ENCODE results near the gene CREB1. TPM values are rescaled to one million over a fixed set of nuclear protein-coding genes. Genes with fewer than 3 reads are reported as not detected.

Gene CREB1
- 34.0 and 38.3 TPM in 2 replicates for polyA plus RNA-seq (2011; rRNA removed)
- polyA minus RNA-seq (2011; rRNA and poly(A)+ RNA removed) = 146 and 185 TPM in 2 replicates

DNA sequence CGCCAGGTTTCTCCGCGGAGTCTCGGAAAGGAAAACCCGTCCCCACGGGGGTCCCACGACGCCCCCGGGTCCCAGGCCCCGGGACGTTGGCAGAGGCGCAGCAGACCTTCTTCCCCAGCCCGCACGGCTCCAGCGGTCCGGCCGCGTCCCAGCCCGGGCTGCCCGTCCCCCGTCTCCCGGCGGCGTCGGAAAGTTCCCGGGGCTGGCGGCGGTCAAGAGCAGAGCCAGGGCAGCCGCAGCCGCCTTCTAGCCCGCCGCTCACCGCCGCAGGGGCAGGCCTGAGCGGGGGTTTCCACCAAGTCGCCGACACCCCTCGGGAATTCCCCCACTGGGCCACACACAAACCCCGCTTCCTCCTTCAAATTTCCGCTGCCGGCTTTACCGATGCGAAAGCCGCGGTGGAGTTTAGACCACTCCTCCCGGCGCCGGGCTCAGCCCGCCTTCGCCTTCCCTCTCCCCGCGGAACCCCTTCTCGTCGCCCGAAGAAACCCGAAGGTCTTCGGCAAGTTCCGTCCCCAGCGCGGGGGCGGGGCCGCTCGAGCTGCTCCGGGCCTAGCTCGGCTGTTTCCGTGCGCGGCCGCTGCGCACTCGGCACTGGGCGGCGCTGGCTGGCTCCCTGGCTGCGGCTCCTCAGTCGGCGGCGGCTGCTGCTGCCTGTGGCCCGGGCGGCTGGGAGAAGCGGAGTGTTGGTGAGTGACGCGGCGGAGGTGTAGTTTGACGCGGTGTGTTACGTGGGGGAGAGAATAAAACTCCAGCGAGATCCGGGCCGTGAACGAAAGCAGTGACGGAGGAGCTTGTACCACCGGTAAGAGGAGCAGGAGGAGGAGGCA, at the start of gene CREB1:
CREB1 (plus strand) TSS at position 633 of the 830 bp plus-strand sequence. CDS start 25,674 bp downstream, outside the sequence.
- Histone ChIP-seq H3K27ac (ENCODE audit: low read depth, low read length) (peak within 1 kb of the TSS; percentile 99), H3K9me3 (ENCODE audit: control insufficient read depth, insufficient read depth, low read length) (no peaks in the 10 kb centered on the region; the same call in 1 of the 2 replicates), H3K27me3 (ENCODE audit: control insufficient read depth, insufficient read depth, low read length) (no peaks in the 10 kb centered on the region), H3K4me3 (ENCODE audit: low read depth, low read length) (peak within 1 kb of the TSS; percentile 98)
- DNase-seq (ENCODE audit: low read depth, low spot score) = peak; percentile 97
- ChIA-PET CTCF (interaction anchor here (0.9 to 1.4 kb wide), 10 partner anchors 15 to 728 kb away, joined by 3 to 4 read pairs (median 3); partner anchors contain the start of gene METTL21A), POLR2A (interaction anchor here (0.6 to 2.1 kb wide), 34 partner anchors 12 to 1713 kb away, joined by 3 to 29 read pairs (median 4); partner anchors contain the start of genes CCNYL1, KLF7, METTL21A and PIKFYVE)
- TF ChIP-seq, protein P1, sequence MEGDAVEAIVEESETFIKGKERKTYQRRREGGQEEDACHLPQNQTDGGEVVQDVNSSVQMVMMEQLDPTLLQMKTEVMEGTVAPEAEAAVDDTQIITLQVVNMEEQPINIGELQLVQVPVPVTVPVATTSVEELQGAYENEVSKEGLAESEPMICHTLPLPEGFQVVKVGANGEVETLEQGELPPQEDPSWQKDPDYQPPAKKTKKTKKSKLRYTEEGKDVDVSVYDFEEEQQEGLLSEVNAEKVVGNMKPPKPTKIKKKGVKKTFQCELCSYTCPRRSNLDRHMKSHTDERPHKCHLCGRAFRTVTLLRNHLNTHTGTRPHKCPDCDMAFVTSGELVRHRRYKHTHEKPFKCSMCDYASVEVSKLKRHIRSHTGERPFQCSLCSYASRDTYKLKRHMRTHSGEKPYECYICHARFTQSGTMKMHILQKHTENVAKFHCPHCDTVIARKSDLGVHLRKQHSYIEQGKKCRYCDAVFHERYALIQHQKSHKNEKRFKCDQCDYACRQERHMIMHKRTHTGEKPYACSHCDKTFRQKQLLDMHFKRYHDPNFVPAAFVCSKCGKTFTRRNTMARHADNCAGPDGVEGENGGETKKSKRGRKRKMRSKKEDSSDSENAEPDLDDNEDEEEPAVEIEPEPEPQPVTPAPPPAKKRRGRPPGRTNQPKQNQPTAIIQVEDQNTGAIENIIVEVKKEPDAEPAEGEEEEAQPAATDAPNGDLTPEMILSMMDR (IDR thresholded peaks at IDR 0.05; ENCODE audit: low read depth, low read length) = no peak

DNA sequence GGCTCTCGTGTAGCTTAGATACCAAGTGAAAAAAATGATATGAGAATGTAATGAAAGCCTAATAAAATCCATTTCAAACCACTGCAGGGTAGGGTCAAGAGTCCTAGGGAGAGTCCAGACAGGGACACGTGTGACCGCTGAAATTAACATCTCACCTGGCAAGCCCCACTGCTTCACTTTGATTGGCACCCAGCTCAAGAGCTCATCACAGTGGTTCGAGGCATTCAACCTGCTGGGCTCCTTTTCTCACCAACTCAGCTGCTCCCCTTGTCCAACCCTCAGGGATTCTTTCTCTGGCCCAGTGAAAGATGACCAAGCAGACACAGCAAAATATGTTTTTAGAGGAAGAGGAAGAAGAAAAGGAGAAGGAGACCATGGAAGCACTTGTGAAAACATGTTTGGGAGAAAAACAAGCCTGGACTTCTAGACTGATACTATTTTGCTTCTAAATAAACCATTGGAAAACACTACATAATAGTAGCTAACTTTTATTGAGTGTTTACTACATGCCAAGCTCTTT, 49.2 kb upstream of the CREB1 start:
- Histone ChIP-seq H3K9me3 (ENCODE audit: control insufficient read depth, insufficient read depth, low read length) (no peaks in the 10 kb centered on the region), H3K27me3 (ENCODE audit: control insufficient read depth, insufficient read depth, low read length) (no peaks in the 10 kb centered on the region), H3K4me3 (ENCODE audit: low read depth, low read length) (no peak overlapping the region), H3K27ac (ENCODE audit: low read depth, low read length) (no peak overlapping the region)
- no peak for DNase-seq (ENCODE audit: low read depth, low spot score)
- ChIA-PET POLR2A (interaction anchor here (0.6 kb wide), 1 partner anchor 49 kb away, joined by 4 read pairs; the partner anchor contains the start of gene CREB1), CTCF (interaction anchor here (0.7 to 0.9 kb wide), 3 partner anchors 24 to 695 kb away, joined by 3 to 5 read pairs (median 3); no protein-coding TSS in a partner anchor)
- TF ChIP-seq, protein P1 (IDR thresholded peaks at IDR 0.05; ENCODE audit: low read depth, low read length) = no peak

DNA sequence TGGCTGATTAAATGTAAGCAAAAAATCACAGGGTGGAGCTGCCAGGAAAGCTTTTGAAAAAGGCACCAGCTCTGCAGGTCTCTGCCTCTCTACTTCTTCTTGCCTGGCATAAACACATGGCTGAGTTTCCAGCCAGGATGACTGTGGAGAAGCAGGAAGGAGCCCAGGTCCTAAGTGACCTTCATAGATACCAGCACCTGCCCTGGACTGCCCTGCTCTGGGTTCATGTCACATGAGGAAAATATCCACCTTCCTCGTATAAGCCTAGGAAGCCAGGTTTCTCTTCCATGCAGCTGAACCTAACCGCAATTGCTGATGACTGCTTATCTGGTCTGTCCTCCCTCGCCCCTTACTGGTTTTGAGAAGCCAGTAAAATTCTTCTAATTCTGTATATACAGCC, 47.8 kb upstream of the CREB1 start:
- H3K27me3 ChIP-seq (ENCODE audit: control insufficient read depth, insufficient read depth, low read length) = no peaks in the 10 kb centered on the region
- DNase-seq (ENCODE audit: low read depth, low spot score) = no peak
- ChIA-PET POLR2A (no interaction called here), CTCF (no interaction called here)
- TF ChIP-seq, protein P1 (IDR thresholded peaks at IDR 0.05; ENCODE audit: low read depth, low read length) = no peak
- no peaks in the 10 kb centered on the region for H3K9me3 ChIP-seq (ENCODE audit: control insufficient read depth, insufficient read depth, low read length)
- H3K4me3 ChIP-seq (ENCODE audit: low read depth, low read length) = no peak overlapping the region
- H3K27ac ChIP-seq (ENCODE audit: low read depth, low read length) = peak overlapping the region; percentile 22

- H3K4me3 ChIP-seq (ENCODE audit: low read depth, low read length) = no peak overlapping the region
- H3K9me3 ChIP-seq (ENCODE audit: control insufficient read depth, insufficient read depth, low read length) = no peaks in the 10 kb centered on the region
- ChIA-PET POLR2A (interaction anchor here (0.5 kb wide), 1 partner anchor 259 kb away, joined by 3 read pairs; no protein-coding TSS in a partner anchor), CTCF (no interaction called here)
- H3K27me3 ChIP-seq (ENCODE audit: control insufficient read depth, insufficient read depth, low read length) = no peaks in the 10 kb centered on the region
- peak; percentile 36 for DNase-seq (ENCODE audit: low read depth, low spot score)
- TF ChIP-seq, protein P1 (IDR thresholded peaks at IDR 0.05; ENCODE audit: low read depth, low read length) = no peak
- H3K27ac ChIP-seq (ENCODE audit: low read depth, low read length) = no peak overlapping the region
Measured at GRCh38 chr2:207482630-207483029, 47.1 kb upstream of the CREB1 start.
